Liver (tissue), 9 donors: ENCODE results near the gene HYPK. TPM values are rescaled to one million over a fixed set of nuclear protein-coding genes. Genes with fewer than 3 reads are reported as not detected.

Source experiments
- DNase-seq: peaks from one replicate; pipeline ENCODE4 v3.0.0-alpha.2; 2017; ENCODE audit warnings: low spot score
- H3K27ac ChIP-seq, 2 donors: one replicate each; pipeline ENCODE4 v1.7.0; 2013; ENCODE audit warnings: inconsistent platforms in 2 of 2, low read length in 2 of 2, control low read depth in 1 of 2, low read depth in 1 of 2, mild to moderate bottlenecking in 1 of 2
- H3K27me3 ChIP-seq, 4 donors: one replicate each; pipeline versions ENCODE4 v1.6.1 to v1.7.0; 2013; ENCODE audit warnings: low read length in 3 of 4, inconsistent platforms in 1 of 4, mild to moderate bottlenecking in 1 of 4, moderate library complexity in 1 of 4; ENCODE audit not compliant: control insufficient read depth in 4 of 4, insufficient read depth in 4 of 4
- H3K36me3 ChIP-seq, 4 donors: one replicate each; pipeline versions ENCODE4 v1.6.1 to v1.7.0; 2013; ENCODE audit warnings: low read length in 3 of 4, mild to moderate bottlenecking in 3 of 4, low read depth in 1 of 4, moderate library complexity in 1 of 4; ENCODE audit not compliant: control insufficient read depth in 4 of 4, insufficient read depth in 3 of 4
- H3K4me1 ChIP-seq, 4 donors: one replicate each; pipeline versions ENCODE4 v1.6.1 to v1.7.0; 2013; ENCODE audit warnings: low read length in 3 of 4, mild to moderate bottlenecking in 3 of 4, moderate library complexity in 1 of 4; ENCODE audit not compliant: control insufficient read depth in 4 of 4, insufficient read depth in 4 of 4
- H3K4me3 ChIP-seq, 3 donors: one replicate each; pipeline versions ENCODE4 v1.6.1 to v1.7.0; 2013; ENCODE audit warnings: low read length in 3 of 3, control low read depth in 1 of 3, low read depth in 1 of 3, mild to moderate bottlenecking in 1 of 3
- H3K9ac ChIP-seq, 2 donors: one replicate each; pipeline ENCODE4 v1.7.0; 2013; ENCODE audit warnings: low read length in 2 of 2, mild to moderate bottlenecking in 2 of 2, moderate library complexity in 2 of 2, control low read depth in 1 of 2, low read depth in 1 of 2
- H3K9me3 ChIP-seq, 4 donors: one replicate each; pipeline versions ENCODE4 v1.6.1 to v1.7.0; 2013; ENCODE audit warnings: low read length in 3 of 4; ENCODE audit not compliant: control insufficient read depth in 4 of 4
- EGR1 ChIP-seq, 2 donors: IDR thresholded peaks; 2 replicates each; pipeline ENCODE4 v1.6.1; 2016 to 2018; ENCODE audit warnings: antibody characterized with exemption in 2 of 2, low read depth in 2 of 2
- FOXA1 ChIP-seq: IDR thresholded peaks from 2 replicates; pipeline ENCODE4 v1.6.1; 2016; ENCODE audit warnings: antibody characterized with exemption
- FOXA2 ChIP-seq: IDR thresholded peaks from 2 replicates; pipeline ENCODE4 v1.6.1; 2016; ENCODE audit warnings: antibody characterized with exemption
- HNF4A ChIP-seq, 2 donors: conservative IDR thresholded peaks; 2 replicates each; pipeline ENCODE4 v1.6.1; 2016; ENCODE audit warnings: antibody characterized with exemption in 2 of 2, mild to moderate bottlenecking in 2 of 2
- NR2F2 ChIP-seq: IDR thresholded peaks from 2 replicates; pipeline ENCODE4 v1.6.1; 2016; ENCODE audit warnings: antibody characterized with exemption
- RXRA ChIP-seq, 2 donors: IDR thresholded peaks; 2 replicates each; pipeline ENCODE4 v1.6.1; 2017 to 2018; ENCODE audit warnings: antibody characterized with exemption in 2 of 2, mild to moderate bottlenecking in 1 of 2
- YY1 ChIP-seq: IDR thresholded peaks from 2 replicates; pipeline ENCODE4 v1.6.1; 2016; ENCODE audit warnings: antibody characterized with exemption, mild to moderate bottlenecking
- WGBS: extraction: QIAGEN DNeasy Blood & Tissue Kit; methylation state at CpG from one replicate; pipeline ENCODE4 v1.1.7; 2013; 5-methylcytosine and 5-hydroxymethylcytosine counted together
- polyA plus RNA-seq, 2 donors: library from polyadenylated mRNA; stranded (reverse) in 1 of 2; unstranded in 1 of 2; fragments of 200-250 nt in 1 of 2; fragments of >200 nt in 1 of 2; fragmentation: Nextera tagmentation in 1 of 2; extraction: Ambion mirVana in 1 of 2; gene quantifications; one replicate each; pipeline versions ENCODE4 v1.2.1 to v1.2.3, GENCODE V29; 2013 to 2015
- total RNA-seq, 2 donors: library from RNA; depleted of rRNA; stranded (reverse); fragments of >200 nt; gene quantifications; one replicate each; pipeline ENCODE4 v1.2.3, GENCODE V29; 2014
- TF ChIP-seq, protein P1 (sequence below): IDR thresholded peaks from 2 replicates; pipeline ENCODE4 v1.6.1; 2016; ENCODE audit warnings: antibody characterized with exemption
- TF ChIP-seq, protein P2 (sequence below): fragments of 150-350 bp; IDR thresholded peaks from 2 replicates; pipeline ENCODE4 v1.5.1; 2017; ENCODE audit warnings: improper control_type of control experiment, low read depth, low read length; ENCODE audit not compliant: missing input control
- TF ChIP-seq, protein P3 (sequence below): IDR thresholded peaks from 2 replicates; pipeline ENCODE4 v1.6.1; 2016; ENCODE audit warnings: antibody characterized with exemption
- TF ChIP-seq, protein P4 (sequence below): IDR thresholded peaks from 2 replicates; pipeline ENCODE4 v1.6.1; 2016; ENCODE audit warnings: antibody characterized with exemption
- TF ChIP-seq, protein P5 (sequence below): IDR thresholded peaks from 2 replicates; pipeline ENCODE4 v1.6.1; 2016; ENCODE audit warnings: antibody characterized with exemption, mild to moderate bottlenecking
- donor health status: healthy.
- donor health status: healthy.
- donor health status: healthy.
- donor health status: healthy.
- donor health status: healthy.

Gene HYPK
- total and polyA plus RNA-seq, 4 donors = 4.8 to 18.7 (median 7.4) TPM

DNA sequence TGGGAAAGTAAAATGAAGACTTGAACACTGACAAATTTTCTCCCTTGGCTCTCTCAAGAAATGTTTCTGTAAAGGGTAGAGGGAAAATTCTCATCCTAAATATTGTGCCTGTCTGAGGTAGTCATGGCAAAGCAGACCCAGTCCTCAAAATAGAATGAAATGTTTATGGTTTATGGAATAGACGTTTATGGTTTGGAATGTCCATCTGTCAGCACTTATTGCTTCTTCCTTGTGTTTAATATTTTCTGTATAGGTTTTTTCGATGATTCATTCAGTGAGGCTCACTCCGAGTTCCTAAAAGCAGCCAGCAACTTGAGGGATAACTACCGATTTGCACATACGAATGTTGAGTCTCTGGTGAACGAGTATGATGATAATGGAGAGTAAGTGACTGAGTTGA, 37.6 kb upstream of the HYPK start:
- Histone ChIP-seq H3K27ac (no peak overlapping the region), H3K9me3 (no peaks in the 10 kb centered on the region), H3K9ac (no peak overlapping the region), H3K4me3 (no peak overlapping the region), H3K4me1 (no peaks in the 10 kb centered on the region), H3K36me3 (peaks cover 19 to 83% (median 68%) of the 10 kb centered on the region in 4 donors), H3K27me3 (no peaks in the 10 kb centered on the region)
- no peak for DNase-seq
- WGBS = 91% methylated on average over 6 of the region's 6 CpGs
- TF ChIP-seq NR2F2 (no peak), YY1 (no peak), EGR1 (IDR thresholded peaks at IDR 0.05; ENCODE audit: low read depth in 2 of 2) (no peak), FOXA1 (no peak), HNF4A (conservative IDR thresholded peaks at IDR 0.05) (no peak), RXRA (IDR thresholded peaks at IDR 0.05) (no peak), FOXA2 (no peak)
- TF ChIP-seq, protein P1, sequence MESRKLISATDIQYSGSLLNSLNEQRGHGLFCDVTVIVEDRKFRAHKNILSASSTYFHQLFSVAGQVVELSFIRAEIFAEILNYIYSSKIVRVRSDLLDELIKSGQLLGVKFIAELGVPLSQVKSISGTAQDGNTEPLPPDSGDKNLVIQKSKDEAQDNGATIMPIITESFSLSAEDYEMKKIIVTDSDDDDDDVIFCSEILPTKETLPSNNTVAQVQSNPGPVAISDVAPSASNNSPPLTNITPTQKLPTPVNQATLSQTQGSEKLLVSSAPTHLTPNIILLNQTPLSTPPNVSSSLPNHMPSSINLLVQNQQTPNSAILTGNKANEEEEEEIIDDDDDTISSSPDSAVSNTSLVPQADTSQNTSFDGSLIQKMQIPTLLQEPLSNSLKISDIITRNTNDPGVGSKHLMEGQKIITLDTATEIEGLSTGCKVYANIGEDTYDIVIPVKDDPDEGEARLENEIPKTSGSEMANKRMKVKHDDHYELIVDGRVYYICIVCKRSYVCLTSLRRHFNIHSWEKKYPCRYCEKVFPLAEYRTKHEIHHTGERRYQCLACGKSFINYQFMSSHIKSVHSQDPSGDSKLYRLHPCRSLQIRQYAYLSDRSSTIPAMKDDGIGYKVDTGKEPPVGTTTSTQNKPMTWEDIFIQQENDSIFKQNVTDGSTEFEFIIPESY = no peak
- TF ChIP-seq, protein P2, sequence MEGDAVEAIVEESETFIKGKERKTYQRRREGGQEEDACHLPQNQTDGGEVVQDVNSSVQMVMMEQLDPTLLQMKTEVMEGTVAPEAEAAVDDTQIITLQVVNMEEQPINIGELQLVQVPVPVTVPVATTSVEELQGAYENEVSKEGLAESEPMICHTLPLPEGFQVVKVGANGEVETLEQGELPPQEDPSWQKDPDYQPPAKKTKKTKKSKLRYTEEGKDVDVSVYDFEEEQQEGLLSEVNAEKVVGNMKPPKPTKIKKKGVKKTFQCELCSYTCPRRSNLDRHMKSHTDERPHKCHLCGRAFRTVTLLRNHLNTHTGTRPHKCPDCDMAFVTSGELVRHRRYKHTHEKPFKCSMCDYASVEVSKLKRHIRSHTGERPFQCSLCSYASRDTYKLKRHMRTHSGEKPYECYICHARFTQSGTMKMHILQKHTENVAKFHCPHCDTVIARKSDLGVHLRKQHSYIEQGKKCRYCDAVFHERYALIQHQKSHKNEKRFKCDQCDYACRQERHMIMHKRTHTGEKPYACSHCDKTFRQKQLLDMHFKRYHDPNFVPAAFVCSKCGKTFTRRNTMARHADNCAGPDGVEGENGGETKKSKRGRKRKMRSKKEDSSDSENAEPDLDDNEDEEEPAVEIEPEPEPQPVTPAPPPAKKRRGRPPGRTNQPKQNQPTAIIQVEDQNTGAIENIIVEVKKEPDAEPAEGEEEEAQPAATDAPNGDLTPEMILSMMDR = no peak

DNA sequence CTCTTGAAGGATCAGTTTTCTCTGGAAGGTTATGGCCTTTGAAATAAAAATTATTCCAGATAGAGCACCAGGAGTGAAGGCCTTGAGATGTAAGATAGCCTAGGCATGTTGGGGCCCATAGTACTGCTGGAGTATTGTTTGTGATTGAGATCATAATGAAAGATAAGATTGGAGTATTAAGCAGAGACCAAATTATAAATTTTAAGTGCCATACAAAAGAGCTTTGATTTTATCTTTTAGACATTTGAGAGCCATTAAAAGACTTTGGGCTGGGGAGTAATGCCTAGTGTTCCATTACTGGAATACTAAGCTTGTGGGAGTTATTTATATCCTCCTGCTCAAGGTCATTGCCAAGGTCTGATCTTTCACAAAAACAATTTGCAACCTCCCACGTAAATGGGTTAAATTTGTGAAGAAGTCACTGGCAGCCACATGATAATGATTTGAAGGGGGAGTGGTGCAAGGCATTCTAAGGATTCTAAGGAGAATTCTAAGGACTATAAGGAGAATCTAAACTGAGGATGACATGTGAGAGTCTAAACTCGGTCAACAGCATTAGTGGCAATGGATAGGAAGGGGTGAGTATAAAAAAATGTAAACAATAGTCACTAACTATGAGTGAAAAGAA, 36.5 kb upstream of the HYPK start:
- H3K36me3 ChIP-seq = peaks cover 18 to 85% (median 74%) of the 10 kb centered on the region in 4 donors
- no peak for DNase-seq
- TF ChIP-seq, protein P3, sequence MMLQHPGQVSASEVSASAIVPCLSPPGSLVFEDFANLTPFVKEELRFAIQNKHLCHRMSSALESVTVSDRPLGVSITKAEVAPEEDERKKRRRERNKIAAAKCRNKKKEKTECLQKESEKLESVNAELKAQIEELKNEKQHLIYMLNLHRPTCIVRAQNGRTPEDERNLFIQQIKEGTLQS = no peak
- TF ChIP-seq, protein P4, sequence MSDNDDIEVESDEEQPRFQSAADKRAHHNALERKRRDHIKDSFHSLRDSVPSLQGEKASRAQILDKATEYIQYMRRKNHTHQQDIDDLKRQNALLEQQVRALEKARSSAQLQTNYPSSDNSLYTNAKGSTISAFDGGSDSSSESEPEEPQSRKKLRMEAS = no peak
- TF ChIP-seq FOXA2 (no peak), YY1 (no peak), EGR1 (IDR thresholded peaks at IDR 0.05; ENCODE audit: low read depth in 2 of 2) (no peak), HNF4A (conservative IDR thresholded peaks at IDR 0.05) (no peak)
- TF ChIP-seq, protein P1 = no peak
- TF ChIP-seq, protein P5, sequence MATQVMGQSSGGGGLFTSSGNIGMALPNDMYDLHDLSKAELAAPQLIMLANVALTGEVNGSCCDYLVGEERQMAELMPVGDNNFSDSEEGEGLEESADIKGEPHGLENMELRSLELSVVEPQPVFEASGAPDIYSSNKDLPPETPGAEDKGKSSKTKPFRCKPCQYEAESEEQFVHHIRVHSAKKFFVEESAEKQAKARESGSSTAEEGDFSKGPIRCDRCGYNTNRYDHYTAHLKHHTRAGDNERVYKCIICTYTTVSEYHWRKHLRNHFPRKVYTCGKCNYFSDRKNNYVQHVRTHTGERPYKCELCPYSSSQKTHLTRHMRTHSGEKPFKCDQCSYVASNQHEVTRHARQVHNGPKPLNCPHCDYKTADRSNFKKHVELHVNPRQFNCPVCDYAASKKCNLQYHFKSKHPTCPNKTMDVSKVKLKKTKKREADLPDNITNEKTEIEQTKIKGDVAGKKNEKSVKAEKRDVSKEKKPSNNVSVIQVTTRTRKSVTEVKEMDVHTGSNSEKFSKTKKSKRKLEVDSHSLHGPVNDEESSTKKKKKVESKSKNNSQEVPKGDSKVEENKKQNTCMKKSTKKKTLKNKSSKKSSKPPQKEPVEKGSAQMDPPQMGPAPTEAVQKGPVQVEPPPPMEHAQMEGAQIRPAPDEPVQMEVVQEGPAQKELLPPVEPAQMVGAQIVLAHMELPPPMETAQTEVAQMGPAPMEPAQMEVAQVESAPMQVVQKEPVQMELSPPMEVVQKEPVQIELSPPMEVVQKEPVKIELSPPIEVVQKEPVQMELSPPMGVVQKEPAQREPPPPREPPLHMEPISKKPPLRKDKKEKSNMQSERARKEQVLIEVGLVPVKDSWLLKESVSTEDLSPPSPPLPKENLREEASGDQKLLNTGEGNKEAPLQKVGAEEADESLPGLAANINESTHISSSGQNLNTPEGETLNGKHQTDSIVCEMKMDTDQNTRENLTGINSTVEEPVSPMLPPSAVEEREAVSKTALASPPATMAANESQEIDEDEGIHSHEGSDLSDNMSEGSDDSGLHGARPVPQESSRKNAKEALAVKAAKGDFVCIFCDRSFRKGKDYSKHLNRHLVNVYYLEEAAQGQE = no peak
- no peaks in the 10 kb centered on the region for H3K27me3 ChIP-seq
- no peak overlapping the region for H3K4me3 ChIP-seq
- no peak overlapping the region for H3K9ac ChIP-seq
- no peaks in the 10 kb centered on the region for H3K4me1 ChIP-seq
- WGBS = 79% methylated on average over 2 of the region's 2 CpGs
- H3K27ac ChIP-seq = no peak overlapping the region
- no peaks in the 10 kb centered on the region for H3K9me3 ChIP-seq
